Muscle layer of colon (tissue), 2 donors: ENCODE measurements around the gene AHNAK.
"Not testable (repeated sequence)": the region's sequence is repeated elsewhere in the genome, so short reads cannot be mapped to it uniquely, and the experiment has no call there.

Experiments
- H3K27ac ChIP-seq: one replicate; pipeline ENCODE4 v1.7.0; 2013; ENCODE audit warnings: low read depth, mild to moderate bottlenecking, low read length, moderate library complexity
- H3K27me3 ChIP-seq, 2 donors: one replicate each; pipeline ENCODE4 v1.7.0; 2013; ENCODE audit warnings: low read length in 2 of 2, mild to moderate bottlenecking in 2 of 2; ENCODE audit not compliant: insufficient read depth in 2 of 2, control insufficient read depth in 1 of 2
- H3K36me3 ChIP-seq: one replicate; pipeline ENCODE4 v1.7.0; 2013; ENCODE audit warnings: mild to moderate bottlenecking, low read length; ENCODE audit not compliant: insufficient read depth
- H3K4me1 ChIP-seq: one replicate; pipeline ENCODE4 v1.7.0; 2013; ENCODE audit warnings: mild to moderate bottlenecking, low read length; ENCODE audit not compliant: insufficient read depth
- H3K4me3 ChIP-seq, 2 donors: one replicate each; pipeline ENCODE4 v1.7.0; 2013; ENCODE audit warnings: low read length in 2 of 2, low read depth in 1 of 2, mild to moderate bottlenecking in 1 of 2, moderate library complexity in 1 of 2
- H3K9ac ChIP-seq: one replicate; pipeline ENCODE4 v1.7.0; 2013; ENCODE audit warnings: low read length
- H3K9me3 ChIP-seq: one replicate; pipeline ENCODE4 v1.7.0; 2013; ENCODE audit warnings: mild to moderate bottlenecking, low read length
- donor health status: abdominal sarcoma.
- donor health status: Adenocarcinoma of cecum.

AHNAK gene

DNA sequence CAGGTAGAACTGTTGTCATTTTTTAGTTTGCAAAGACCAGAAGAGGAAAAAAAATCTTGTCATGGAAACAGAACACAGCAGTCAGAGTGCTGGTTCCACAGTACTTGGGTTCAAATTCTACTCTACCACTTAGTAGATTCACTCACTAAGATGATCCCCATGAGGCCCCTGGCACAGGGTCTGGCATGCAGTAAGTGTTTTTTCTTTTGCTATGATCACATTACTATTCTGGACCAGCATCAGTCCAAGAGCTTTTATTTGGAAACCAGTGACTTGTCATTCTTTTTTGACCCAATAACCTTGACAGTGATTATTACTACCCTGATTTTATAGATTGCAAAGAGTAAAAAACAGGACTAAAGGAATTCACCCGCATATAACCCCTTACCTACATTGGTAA, 23.0 kb upstream of the AHNAK start:
- Histone ChIP-seq H3K9ac (no peak overlapping the region), H3K27ac (no peak overlapping the region), H3K4me3 (no peak overlapping the region), H3K9me3 (no peaks in the 10 kb centered on the region), H3K27me3 (no peaks in the 10 kb centered on the region), H3K4me1 (peaks cover 11% of the 10 kb centered on the region), H3K36me3 (peaks cover 56% of the 10 kb centered on the region)

DNA sequence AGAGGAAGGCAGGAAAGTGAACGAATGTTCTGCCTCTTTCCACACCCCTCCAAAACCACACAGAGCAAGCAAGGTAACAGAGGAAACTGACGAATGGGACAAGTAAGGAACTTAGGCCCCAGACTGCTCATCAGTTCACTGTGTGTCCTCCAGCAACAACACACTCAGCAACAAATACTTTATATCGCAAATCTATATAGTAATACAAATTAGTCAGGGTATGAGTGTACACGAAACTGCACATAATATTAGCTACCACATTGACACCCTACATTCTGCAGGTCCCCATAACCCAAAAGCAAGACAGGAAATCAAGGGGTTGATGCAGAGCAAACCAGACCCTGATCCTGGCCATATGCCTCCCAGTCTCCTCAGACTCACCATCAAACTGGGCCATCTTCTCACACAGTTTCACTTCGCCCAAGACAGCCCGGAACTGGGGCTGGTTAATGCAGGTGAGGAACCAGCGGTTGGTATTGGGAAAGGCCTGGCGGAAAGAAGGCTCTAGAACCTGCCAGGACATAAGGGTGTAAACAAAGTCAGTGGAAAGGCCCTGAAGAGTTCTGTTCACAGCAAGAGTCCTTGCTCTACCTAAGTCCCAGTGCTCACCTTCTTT, 20.5 kb upstream of the AHNAK start:
- Histone ChIP-seq H3K27ac (no peak overlapping the region), H3K9me3 (no peaks in the 10 kb centered on the region), H3K4me1 (peaks cover 3% of the 10 kb centered on the region), H3K4me3 (no peak overlapping the region), H3K9ac (no peak overlapping the region), H3K36me3 (peaks cover 51% of the 10 kb centered on the region), H3K27me3 (no peaks in the 10 kb centered on the region)

DNA sequence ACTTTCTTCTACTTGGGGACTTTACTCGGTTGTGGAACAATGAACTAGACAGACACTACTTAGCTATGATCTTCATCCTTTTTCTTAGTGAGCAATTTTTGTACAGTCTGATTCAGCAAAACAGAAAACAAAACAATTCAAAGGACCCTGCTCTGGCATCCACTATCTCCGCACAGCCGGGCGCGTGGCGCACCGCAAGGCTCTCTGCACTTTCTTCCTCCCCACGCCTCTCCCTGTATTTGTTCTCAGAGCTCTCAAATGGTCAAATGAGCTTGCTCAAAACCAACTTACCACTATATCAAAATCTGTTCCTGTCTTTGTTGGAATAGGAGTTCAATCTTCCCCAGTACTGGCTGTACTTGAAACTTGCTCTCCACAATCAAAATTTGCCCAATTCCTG, 19.6 kb upstream of the AHNAK start:
- Histone ChIP-seq H3K9me3 (no peaks in the 10 kb centered on the region), H3K9ac (no peak overlapping the region), H3K27me3 (no peaks in the 10 kb centered on the region), H3K27ac (no peak overlapping the region), H3K36me3 (peaks cover 43% of the 10 kb centered on the region), H3K4me3 (no peak overlapping the region), H3K4me1 (no peaks in the 10 kb centered on the region)

DNA sequence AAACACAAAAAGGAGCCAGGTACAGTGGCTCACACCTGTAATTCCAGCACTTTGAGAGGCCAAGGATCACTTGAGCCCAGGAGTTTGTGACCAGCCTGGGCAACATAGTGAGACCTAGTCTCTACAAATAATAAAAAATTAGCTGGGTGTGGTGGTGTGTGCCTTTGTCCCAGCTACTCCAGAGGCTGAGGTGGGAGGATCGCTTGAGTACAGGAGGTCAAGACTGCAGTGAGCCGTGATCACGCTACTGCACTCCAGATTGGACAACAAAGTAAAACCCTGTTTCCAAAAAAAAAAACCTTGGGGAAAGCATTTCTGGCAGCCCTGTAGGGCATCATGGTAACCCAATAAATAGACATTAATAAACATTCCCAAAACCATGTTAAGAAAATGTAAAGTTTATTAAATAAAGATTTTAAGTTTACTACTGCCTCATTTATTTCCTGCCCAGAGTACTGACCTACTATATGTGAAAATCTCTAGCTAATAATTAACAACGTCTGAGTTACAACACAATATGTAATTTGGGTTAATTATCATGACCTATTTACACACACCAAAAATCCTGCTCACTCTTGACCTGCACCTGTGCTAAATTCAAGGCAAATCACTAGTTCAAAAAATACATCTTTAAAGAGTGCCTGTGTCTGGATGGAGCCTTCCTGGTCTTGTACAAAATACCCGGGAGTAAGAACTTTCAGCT, 18.6 kb upstream of the AHNAK start:
- Histone ChIP-seq H3K36me3 (peaks cover 34% of the 10 kb centered on the region), H3K4me1 (peaks cover 9% of the 10 kb centered on the region)

DNA sequence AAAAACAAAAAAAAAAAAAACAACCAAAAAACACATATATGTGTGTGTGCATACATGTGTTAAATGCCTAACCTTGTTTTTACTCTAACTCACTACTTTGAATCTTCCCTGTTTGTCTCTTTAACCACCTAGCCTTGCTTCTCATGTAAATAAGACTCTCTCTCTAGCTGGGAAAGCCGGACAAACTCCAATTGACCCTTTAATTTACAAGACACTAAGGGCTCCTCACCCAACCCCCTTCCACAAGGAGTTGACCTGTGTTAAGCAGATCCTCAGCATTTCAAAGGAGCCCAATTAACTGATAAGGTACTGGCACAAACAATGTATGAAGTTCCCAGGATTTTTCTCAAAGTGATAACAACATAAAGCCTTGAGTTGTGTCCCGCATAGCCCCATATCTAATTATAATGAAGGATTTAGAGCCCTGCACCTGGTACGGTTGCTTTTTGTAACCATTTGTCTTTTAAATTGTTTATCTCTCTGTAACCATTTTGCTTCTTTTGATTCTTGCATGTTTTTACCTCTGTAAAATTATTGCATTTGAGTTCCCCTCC, 15.1 kb upstream of the AHNAK start:
- not testable (repeated sequence) for H3K4me3 ChIP-seq, H3K27ac ChIP-seq, H3K9ac ChIP-seq, H3K9me3 ChIP-seq, H3K27me3 ChIP-seq
- Histone ChIP-seq H3K4me1 (peaks cover 26% of the 10 kb centered on the region), H3K36me3 (peaks cover 36% of the 10 kb centered on the region)

More for the DNA sequence above, 18.6 kb upstream of the AHNAK start:
- H3K27me3 ChIP-seq = no peaks in the 10 kb centered on the region
- H3K9me3 ChIP-seq = no peaks in the 10 kb centered on the region
- H3K27ac ChIP-seq = no peak overlapping the region
- no peak overlapping the region for H3K4me3 ChIP-seq
- no peak overlapping the region for H3K9ac ChIP-seq

DNA sequence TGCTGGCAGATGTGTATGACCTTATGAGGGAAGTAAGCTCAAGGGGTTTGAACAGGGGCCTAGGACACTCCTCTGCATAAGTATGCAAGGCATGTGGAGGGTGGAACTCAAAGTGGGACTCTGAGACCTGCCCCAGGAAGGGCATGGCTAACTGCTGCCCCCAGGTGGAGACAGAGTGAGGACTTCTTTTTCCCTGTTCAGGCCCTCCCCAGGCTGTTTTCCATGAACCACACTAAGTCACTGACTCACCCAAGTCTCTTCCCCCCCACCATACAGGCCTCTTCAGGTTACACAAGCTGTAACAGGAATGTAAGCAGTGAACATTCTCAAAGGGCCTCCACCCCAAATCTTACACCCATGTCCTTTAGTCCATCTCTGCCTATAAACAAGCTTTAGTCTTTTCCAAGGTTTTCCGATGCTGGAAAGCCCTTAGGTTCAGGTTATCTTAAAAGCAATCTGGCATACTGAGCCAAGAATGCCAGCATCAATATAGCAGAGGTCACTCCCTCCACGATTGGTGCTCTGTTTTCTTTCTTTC, 14.0 kb upstream of the AHNAK start:
- Histone ChIP-seq H3K27me3 (no peaks in the 10 kb centered on the region), H3K9me3 (no peaks in the 10 kb centered on the region), H3K27ac (peak overlapping the region; percentile 59), H3K4me1 (peaks cover 37% of the 10 kb centered on the region), H3K4me3 (no peak overlapping the region), H3K36me3 (peaks cover 25% of the 10 kb centered on the region), H3K9ac (peak overlapping the region; percentile 21)

DNA sequence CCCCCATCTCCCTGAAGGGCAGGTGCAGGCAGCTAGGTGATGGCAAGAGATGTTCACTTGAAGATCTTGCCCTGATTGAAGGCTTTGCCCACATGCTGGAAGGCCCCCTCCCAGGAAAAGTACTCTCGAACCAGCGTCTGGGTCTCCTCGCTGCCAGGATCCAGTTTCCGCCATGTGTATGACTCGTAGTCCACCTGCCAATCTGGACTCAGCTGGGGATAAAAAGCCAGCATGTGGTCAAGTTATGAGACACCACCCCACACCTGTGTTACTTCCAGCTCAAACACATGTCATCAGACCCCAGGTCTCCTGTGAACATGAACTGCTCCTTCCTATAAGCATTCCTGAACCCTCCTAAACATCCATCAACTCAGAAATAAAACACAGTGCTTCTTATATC, 13.0 kb upstream of the AHNAK start:
- H3K9ac ChIP-seq, H3K9me3 ChIP-seq, H3K27me3 ChIP-seq, H3K4me3 ChIP-seq: not testable (repeated sequence)
- Histone ChIP-seq H3K27ac (peak overlapping the region; percentile 59), H3K36me3 (peaks cover 22% of the 10 kb centered on the region), H3K4me1 (peaks cover 47% of the 10 kb centered on the region)

DNA sequence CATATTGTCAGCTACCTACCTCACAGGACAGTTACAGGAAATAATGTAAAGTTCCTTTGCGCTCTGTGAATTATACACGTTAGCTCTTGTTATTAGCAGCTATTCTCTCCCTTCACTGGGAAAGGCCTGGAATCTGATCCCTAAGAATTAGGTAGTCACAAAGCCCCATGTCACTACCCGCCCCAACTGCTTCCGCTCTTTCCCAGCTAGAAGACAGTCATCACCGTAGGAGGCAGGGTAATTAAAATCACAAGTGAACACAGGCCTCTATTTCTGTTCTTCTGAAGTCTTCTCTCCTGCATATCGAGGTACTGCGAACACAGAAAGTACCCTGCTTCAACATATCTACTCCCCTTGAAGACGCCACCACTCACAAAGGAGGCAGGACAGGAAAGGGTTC, 12.6 kb upstream of the AHNAK start:
- no peak overlapping the region for H3K4me3 ChIP-seq
- H3K9ac ChIP-seq = no peak overlapping the region
- no peaks in the 10 kb centered on the region for H3K9me3 ChIP-seq
- no peaks in the 10 kb centered on the region for H3K27me3 ChIP-seq
- H3K27ac ChIP-seq = peak overlapping the region; percentile 59
- peaks cover 51% of the 10 kb centered on the region for H3K4me1 ChIP-seq
- peaks cover 22% of the 10 kb centered on the region for H3K36me3 ChIP-seq

DNA sequence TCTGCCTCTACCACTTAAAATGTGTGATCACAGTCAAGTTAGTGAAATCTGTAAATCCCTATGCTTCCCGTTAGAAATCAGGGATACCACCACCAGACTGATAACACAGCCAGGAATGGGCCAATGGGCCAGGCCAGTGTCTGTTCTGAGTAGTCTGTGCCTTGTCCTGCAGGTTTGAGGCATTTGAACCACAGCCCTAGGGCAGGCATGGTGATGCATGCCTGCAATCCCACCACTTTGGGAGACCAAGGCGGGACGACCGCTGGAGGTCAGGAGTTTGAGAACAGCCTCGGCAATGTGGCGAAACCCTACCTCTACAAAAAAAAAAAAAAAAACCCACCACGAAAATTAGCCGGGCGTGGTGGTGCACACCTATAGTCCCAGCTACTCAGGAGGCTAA, 12.1 kb upstream of the AHNAK start:
- H3K9ac ChIP-seq = no peak overlapping the region
- H3K36me3 ChIP-seq = peaks cover 22% of the 10 kb centered on the region
- peaks cover 56% of the 10 kb centered on the region for H3K4me1 ChIP-seq
- H3K9me3 ChIP-seq = no peaks in the 10 kb centered on the region
- H3K27ac ChIP-seq = no peak overlapping the region
- H3K27me3 ChIP-seq = no peaks in the 10 kb centered on the region
- H3K4me3 ChIP-seq = no peak overlapping the region

DNA sequence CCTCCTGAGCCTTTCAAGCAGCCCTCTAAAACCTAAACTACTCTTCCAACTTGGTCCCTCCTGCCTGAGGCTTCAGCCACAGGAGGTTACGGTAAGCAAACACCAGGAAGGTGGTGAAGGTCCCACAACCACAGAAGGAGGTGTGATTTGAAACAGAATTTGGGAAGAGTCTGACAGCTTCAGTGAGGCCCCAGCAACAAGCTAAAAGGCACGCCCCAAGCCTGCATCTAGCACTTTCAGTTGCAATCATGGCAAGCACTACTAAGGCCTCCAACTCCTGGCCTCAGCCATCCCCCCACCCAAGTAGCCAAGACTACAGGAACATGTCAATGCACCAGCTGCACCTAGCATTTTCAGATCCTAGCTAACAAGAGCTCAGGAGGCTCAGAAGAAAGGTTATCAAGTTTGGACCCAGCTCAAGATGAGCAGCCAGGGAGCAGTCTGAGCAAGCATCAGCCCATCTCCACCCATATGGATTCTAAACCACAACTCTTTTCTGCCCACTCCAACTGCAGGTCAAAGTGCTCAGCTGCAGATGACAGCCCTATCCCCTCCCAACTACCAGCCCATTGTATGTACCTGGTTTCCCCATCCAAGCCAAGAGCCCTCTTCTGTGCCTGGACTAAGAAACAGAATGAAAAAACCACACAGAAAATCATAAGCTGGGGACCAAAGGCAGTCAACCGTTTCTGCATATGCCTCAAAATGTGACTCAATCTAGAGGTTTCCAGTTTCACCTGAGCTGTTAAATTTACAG, 10.4 kb upstream of the AHNAK start:
- Histone ChIP-seq H3K9ac (peak overlapping the region; percentile 12), H3K36me3 (peaks cover 22% of the 10 kb centered on the region), H3K27ac (peak overlapping the region; percentile 79), H3K4me1 (peaks cover 72% of the 10 kb centered on the region), H3K4me3 (peak overlapping the region in 1 of 2 donors; percentile 25), H3K27me3 (no peaks in the 10 kb centered on the region), H3K9me3 (no peaks in the 10 kb centered on the region)

DNA sequence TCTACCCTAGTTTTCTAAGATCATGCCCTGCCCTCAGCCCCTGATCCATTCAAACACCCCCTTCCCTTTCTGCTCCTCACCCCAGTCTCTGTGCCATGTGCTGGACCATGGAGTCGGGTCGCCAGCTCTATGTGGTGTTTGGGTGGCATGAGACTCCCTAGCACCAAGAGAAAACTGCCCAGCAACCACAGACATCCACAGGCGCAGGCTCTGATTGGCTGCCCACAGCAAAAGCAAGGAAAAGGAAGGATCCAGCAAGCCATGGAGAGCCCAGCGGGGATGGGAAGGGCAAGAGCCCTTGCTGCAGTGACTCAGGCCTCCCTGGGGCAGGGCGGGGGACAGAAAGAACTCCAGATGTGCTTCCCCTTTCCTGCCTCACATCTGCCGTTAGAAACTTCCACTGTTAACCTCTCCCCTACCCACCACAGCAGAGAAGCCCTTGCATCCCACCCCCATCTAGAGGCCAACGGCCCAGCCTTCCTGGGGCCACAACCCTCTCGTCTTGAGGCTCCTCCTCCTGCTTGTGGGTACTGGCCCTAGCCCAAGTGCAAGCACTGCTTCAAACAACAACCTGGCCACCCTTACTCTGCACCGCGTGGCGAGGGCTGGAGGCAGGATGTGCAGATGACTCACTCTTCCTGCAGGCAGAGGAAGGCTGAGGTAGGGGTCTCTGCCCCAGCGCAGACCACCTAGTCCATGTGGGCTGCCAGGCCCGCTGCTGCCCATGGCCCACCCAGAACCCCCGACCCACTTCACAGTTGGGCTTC, 9.7 kb upstream of the AHNAK start:
- H3K9ac ChIP-seq = no peak overlapping the region
- peak overlapping the region in 1 of 2 donors; percentile 13 for H3K4me3 ChIP-seq
- peaks cover 79% of the 10 kb centered on the region for H3K4me1 ChIP-seq
- H3K27ac ChIP-seq = peak overlapping the region; percentile 79
- H3K27me3 ChIP-seq = no peaks in the 10 kb centered on the region
- H3K36me3 ChIP-seq = peaks cover 22% of the 10 kb centered on the region
- H3K9me3 ChIP-seq = no peaks in the 10 kb centered on the region
